Bronchial epithelial cell (primary cell): ENCODE results near the gene ZNRF2. TPM values are rescaled to one million over a fixed set of nuclear protein-coding genes. Genes with fewer than 3 reads are reported as not detected.

Experiments
- DNase-seq: peaks from one replicate; pipeline ENCODE4 v3.0.0-alpha.2; 2010; ENCODE audit warnings: low read depth
- FAIRE-seq: peaks from 2 replicates; lab custom pipeline; 2011; peaks lifted over from hg19 to GRCh38; lab: Jason Lieb, UNC
- H3K27me3 ChIP-seq: 2 replicates; pipeline ENCODE4 v1.5.1; 2011; ENCODE audit warnings: low read length; ENCODE audit not compliant: control insufficient read depth, insufficient read depth
- H3K36me3 ChIP-seq: 2 replicates; pipeline ENCODE4 v1.5.1; 2011; ENCODE audit warnings: low read length; ENCODE audit not compliant: control insufficient read depth, insufficient read depth
- H3K4me3 ChIP-seq: 2 replicates; pipeline ENCODE4 v1.5.1; 2011; ENCODE audit warnings: mild to moderate bottlenecking, low read depth, low read length, control low read depth
- CTCF ChIP-seq: IDR thresholded peaks from 2 replicates; pipeline ENCODE4 v1.5.1; 2011; ENCODE audit warnings: mild to moderate bottlenecking, moderate library complexity, low read length, control low read depth, inconsistent platforms; ENCODE audit not compliant: insufficient read depth, severe bottlenecking
- total RNA-seq: library from RNA; depleted of rRNA; stranded (reverse); fragments of >200 nt; gene quantifications from 2 replicates; pipeline ENCODE4 v1.2.1, GENCODE V29; 2014

ZNRF2 gene
- total RNA-seq, 1 donor from 2014 or later: 18.4 TPM

GRCh38 chr7:30403477-30403876 is 119.1 kb downstream of the ZNRF2 start:
- no peaks in the 10 kb centered on the region for H3K36me3 ChIP-seq
- no peak for TF ChIP-seq CTCF
- H3K27me3 ChIP-seq: no peaks in the 10 kb centered on the region
- no peak overlapping the region for H3K4me3 ChIP-seq
- FAIRE-seq (peak; percentile 92), DNase-seq (peak; percentile 98)

GRCh38 chr7:30405179-30405578 is 120.8 kb downstream of the ZNRF2 start:
- Histone ChIP-seq H3K27me3 (no peaks in the 10 kb centered on the region), H3K36me3 (no peaks in the 10 kb centered on the region), H3K4me3 (no peak overlapping the region)
- no peak for FAIRE-seq
- TF ChIP-seq CTCF: no peak
- DNase-seq: no peak

GRCh38 chr7:30406664-30407425 is 122.4 kb downstream of the ZNRF2 start:
- H3K36me3 ChIP-seq: no peaks in the 10 kb centered on the region
- FAIRE-seq (peak; percentile 85), DNase-seq (peak; percentile 100)
- no peaks in the 10 kb centered on the region for H3K27me3 ChIP-seq
- no peak for TF ChIP-seq CTCF
- H3K4me3 ChIP-seq: no peak overlapping the region

- Histone ChIP-seq H3K36me3 (no peaks in the 10 kb centered on the region), H3K27me3 (no peaks in the 10 kb centered on the region), H3K4me3 (no peak overlapping the region)
- no peak for FAIRE-seq
- no peak for TF ChIP-seq CTCF
- DNase-seq: no peak
Observed at GRCh38 chr7:30411173-30411572, 126.8 kb downstream of the ZNRF2 start.

GRCh38 chr7:30411897-30412296 is 127.5 kb downstream of the ZNRF2 start:
- H3K27me3 ChIP-seq: no peaks in the 10 kb centered on the region
- H3K4me3 ChIP-seq: no peak overlapping the region
- no peak for TF ChIP-seq CTCF
- DNase-seq (no peak), FAIRE-seq (no peak)
- H3K36me3 ChIP-seq: no peaks in the 10 kb centered on the region
